ENCODE measurements around the gene MRC2.

MRC2 gene

GRCh38 chr17:62626719-62627218 is 701 bp upstream of the MRC2 start:
- Histone ChIP-seq H3K27me3 (ENCODE audit: control insufficient read depth, insufficient read depth, low read length) (peaks cover 4% of the 10 kb centered on the region; the same call in 1 of the 2 replicates), H3K9me3 (ENCODE audit: control insufficient read depth, insufficient read depth, low read length) (no peaks in the 10 kb centered on the region), H3K27ac (ENCODE audit: low read depth, low read length) (peak overlapping the region; percentile 54), H3K9ac (ENCODE audit: low read depth, low read length) (peak overlapping the region; percentile 64), H3K36me3 (ENCODE audit: control insufficient read depth, insufficient read depth, low read length) (no peaks in the 10 kb centered on the region), H3K4me1 (ENCODE audit: control insufficient read depth, insufficient read depth, low read length) (peaks cover 15% of the 10 kb centered on the region), H3K4me3 (ENCODE audit: low read depth, low read length) (peak overlapping the region; percentile 84)

- H3K9me3 ChIP-seq (ENCODE audit: control insufficient read depth, insufficient read depth, low read length) = no peaks in the 10 kb centered on the region
- peaks cover 4% of the 10 kb centered on the region; the same call in 1 of the 2 replicates for H3K27me3 ChIP-seq (ENCODE audit: control insufficient read depth, insufficient read depth, low read length)
- peak overlapping the region; percentile 64 for H3K9ac ChIP-seq (ENCODE audit: low read depth, low read length)
- peaks cover 23% of the 10 kb centered on the region for H3K4me1 ChIP-seq (ENCODE audit: control insufficient read depth, insufficient read depth, low read length)
- H3K27ac ChIP-seq (ENCODE audit: low read depth, low read length) = peak overlapping the region; percentile 54
- peak overlapping the region; percentile 84 for H3K4me3 ChIP-seq (ENCODE audit: low read depth, low read length)
- H3K36me3 ChIP-seq (ENCODE audit: control insufficient read depth, insufficient read depth, low read length) = no peaks in the 10 kb centered on the region
Observed at GRCh38 chr17:62627904-62628633, 599 bp downstream of the MRC2 start.

GRCh38 chr17:62628831-62629555 is 1.5 kb downstream of the MRC2 start:
- Histone ChIP-seq H3K9me3 (ENCODE audit: control insufficient read depth, insufficient read depth, low read length) (no peaks in the 10 kb centered on the region), H3K27me3 (ENCODE audit: control insufficient read depth, insufficient read depth, low read length) (peaks cover 4% of the 10 kb centered on the region; the same call in 1 of the 2 replicates), H3K9ac (ENCODE audit: low read depth, low read length) (no peak overlapping the region), H3K36me3 (ENCODE audit: control insufficient read depth, insufficient read depth, low read length) (no peaks in the 10 kb centered on the region), H3K27ac (ENCODE audit: low read depth, low read length) (peak overlapping the region; percentile 14), H3K4me1 (ENCODE audit: control insufficient read depth, insufficient read depth, low read length) (peaks cover 26% of the 10 kb centered on the region), H3K4me3 (ENCODE audit: low read depth, low read length) (peak overlapping the region; percentile 84)

- peaks cover 26% of the 10 kb centered on the region for H3K4me1 ChIP-seq (ENCODE audit: control insufficient read depth, insufficient read depth, low read length)
- H3K27ac ChIP-seq (ENCODE audit: low read depth, low read length) = peak overlapping the region; percentile 14
- H3K4me3 ChIP-seq (ENCODE audit: low read depth, low read length) = peak overlapping the region; percentile 84
- no peaks in the 10 kb centered on the region for H3K9me3 ChIP-seq (ENCODE audit: control insufficient read depth, insufficient read depth, low read length)
- H3K36me3 ChIP-seq (ENCODE audit: control insufficient read depth, insufficient read depth, low read length) = no peaks in the 10 kb centered on the region
- H3K9ac ChIP-seq (ENCODE audit: low read depth, low read length) = no peak overlapping the region
- H3K27me3 ChIP-seq (ENCODE audit: control insufficient read depth, insufficient read depth, low read length) = peaks cover 4% of the 10 kb centered on the region; the same call in 1 of the 2 replicates
Observed at GRCh38 chr17:62629556-62630364, 2.3 kb downstream of the MRC2 start.

GRCh38 chr17:62630365-62631085 is 3.1 kb downstream of the MRC2 start:
- Histone ChIP-seq H3K9ac (ENCODE audit: low read depth, low read length) (no peak overlapping the region), H3K4me3 (ENCODE audit: low read depth, low read length) (no peak overlapping the region), H3K27ac (ENCODE audit: low read depth, low read length) (no peak overlapping the region), H3K9me3 (ENCODE audit: control insufficient read depth, insufficient read depth, low read length) (no peaks in the 10 kb centered on the region), H3K36me3 (ENCODE audit: control insufficient read depth, insufficient read depth, low read length) (no peaks in the 10 kb centered on the region), H3K4me1 (ENCODE audit: control insufficient read depth, insufficient read depth, low read length) (peaks cover 26% of the 10 kb centered on the region), H3K27me3 (ENCODE audit: control insufficient read depth, insufficient read depth, low read length) (peaks cover 4% of the 10 kb centered on the region; the same call in 1 of the 2 replicates)

GRCh38 chr17:62631086-62631935 is 3.8 kb downstream of the MRC2 start:
- no peaks in the 10 kb centered on the region for H3K9me3 ChIP-seq (ENCODE audit: control insufficient read depth, insufficient read depth, low read length)
- H3K4me1 ChIP-seq (ENCODE audit: control insufficient read depth, insufficient read depth, low read length) = peaks cover 26% of the 10 kb centered on the region
- peaks cover 4% of the 10 kb centered on the region; the same call in 1 of the 2 replicates for H3K27me3 ChIP-seq (ENCODE audit: control insufficient read depth, insufficient read depth, low read length)
- no peaks in the 10 kb centered on the region for H3K36me3 ChIP-seq (ENCODE audit: control insufficient read depth, insufficient read depth, low read length)
- H3K9ac ChIP-seq (ENCODE audit: low read depth, low read length) = no peak overlapping the region
- H3K4me3 ChIP-seq (ENCODE audit: low read depth, low read length) = no peak overlapping the region
- H3K27ac ChIP-seq (ENCODE audit: low read depth, low read length) = no peak overlapping the region

- H3K36me3 ChIP-seq (ENCODE audit: control insufficient read depth, insufficient read depth, low read length) = no peaks in the 10 kb centered on the region
- peaks cover 4% of the 10 kb centered on the region; the same call in 1 of the 2 replicates for H3K27me3 ChIP-seq (ENCODE audit: control insufficient read depth, insufficient read depth, low read length)
- no peak overlapping the region for H3K4me3 ChIP-seq (ENCODE audit: low read depth, low read length)
- H3K9ac ChIP-seq (ENCODE audit: low read depth, low read length) = no peak overlapping the region
- H3K4me1 ChIP-seq (ENCODE audit: control insufficient read depth, insufficient read depth, low read length) = peaks cover 22% of the 10 kb centered on the region
- H3K9me3 ChIP-seq (ENCODE audit: control insufficient read depth, insufficient read depth, low read length) = no peaks in the 10 kb centered on the region
- no peak overlapping the region for H3K27ac ChIP-seq (ENCODE audit: low read depth, low read length)
Observed at GRCh38 chr17:62631936-62632924, 4.8 kb downstream of the MRC2 start.

- H3K9ac ChIP-seq (ENCODE audit: low read depth, low read length) = no peak overlapping the region
- H3K27me3 ChIP-seq (ENCODE audit: control insufficient read depth, insufficient read depth, low read length) = no peaks in the 10 kb centered on the region
- no peaks in the 10 kb centered on the region for H3K9me3 ChIP-seq (ENCODE audit: control insufficient read depth, insufficient read depth, low read length)
- peaks cover 6% of the 10 kb centered on the region; the same call in 1 of the 2 replicates for H3K4me1 ChIP-seq (ENCODE audit: control insufficient read depth, insufficient read depth, low read length)
- H3K27ac ChIP-seq (ENCODE audit: low read depth, low read length) = no peak overlapping the region
- no peak overlapping the region for H3K4me3 ChIP-seq (ENCODE audit: low read depth, low read length)
- no peaks in the 10 kb centered on the region for H3K36me3 ChIP-seq (ENCODE audit: control insufficient read depth, insufficient read depth, low read length)
Observed at GRCh38 chr17:62637809-62638208, 10.3 kb downstream of the MRC2 start.

- H3K9me3 ChIP-seq (ENCODE audit: control insufficient read depth, insufficient read depth, low read length) = no peaks in the 10 kb centered on the region
- no peak overlapping the region for H3K9ac ChIP-seq (ENCODE audit: low read depth, low read length)
- no peak overlapping the region for H3K27ac ChIP-seq (ENCODE audit: low read depth, low read length)
- no peak overlapping the region for H3K4me3 ChIP-seq (ENCODE audit: low read depth, low read length)
- H3K4me1 ChIP-seq (ENCODE audit: control insufficient read depth, insufficient read depth, low read length) = no peaks in the 10 kb centered on the region; the same call in 1 of the 2 replicates
- no peaks in the 10 kb centered on the region for H3K27me3 ChIP-seq (ENCODE audit: control insufficient read depth, insufficient read depth, low read length)
- H3K36me3 ChIP-seq (ENCODE audit: control insufficient read depth, insufficient read depth, low read length) = no peaks in the 10 kb centered on the region
Observed at GRCh38 chr17:62641153-62641552, 13.7 kb downstream of the MRC2 start.

Data from HUES48 (cell line).